WTC11 (cell line): ENCODE measurements around the gene PHF21B. TPM values are rescaled to one million over a fixed set of nuclear protein-coding genes. Genes with fewer than 3 reads are reported as not detected.
A peak's percentile ranks its signal among the peaks of the same experiment; 100 is the strongest.
"Not testable (repeated sequence)": the region's sequence is repeated elsewhere in the genome, so short reads cannot be mapped to it uniquely, and the experiment has no call there.

ENCODE experiments used
- ATAC-seq: fragments of 200-7000 bp; cut with Tn5 transposase; 2 replicates; pipeline ENCODE4 v1.10.0; 2021; ENCODE audit warnings: mild to moderate bottlenecking, moderate library complexity
- CTCF ChIA-PET: fragments of 300-600 bp; sonication (Branson Sonifier 250); formaldehyde crosslinking; loops from one replicate; lab custom pipeline; 2021; ENCODE audit warnings: antibody characterized with exemption; lab: Charles Lee
- POLR2A ChIA-PET: fragments of 350-600 bp; sonication (Branson Sonifier 250); formaldehyde crosslinking; loops from one replicate; lab custom pipeline; 2021; ENCODE audit warnings: antibody characterized with exemption; lab: Charles Lee
- DNase-seq: peaks from one replicate; pipeline ENCODE4 v3.0.0; 2021; ENCODE audit warnings: low spot score
- H3K27ac Mint-ChIP-seq: 2 replicates; pipeline ENCODE4 v1.8.0; 2021; ENCODE audit warnings: mixed read lengths
- H3K27me3 Mint-ChIP-seq: 2 replicates; pipeline ENCODE4 v1.8.0; 2021; ENCODE audit warnings: low read depth, mild to moderate bottlenecking, moderate library complexity, mixed read lengths
- H3K36me3 Mint-ChIP-seq: 2 replicates; pipeline ENCODE4 v1.8.0; 2021; ENCODE audit warnings: mixed read lengths
- H3K4me1 Mint-ChIP-seq: 2 replicates; pipeline ENCODE4 v1.8.0; 2022; ENCODE audit warnings: mixed read lengths
- H3K4me3 Mint-ChIP-seq: 2 replicates; pipeline ENCODE4 v1.8.0; 2021; ENCODE audit warnings: mild to moderate bottlenecking, moderate library complexity, mixed read lengths
- H3K9me3 Mint-ChIP-seq: 2 replicates; pipeline ENCODE4 v1.8.0; 2021; ENCODE audit warnings: mixed read lengths
- AFF4 ChIP-seq: sonication (generic); formaldehyde crosslinking; IDR thresholded peaks from 2 replicates; pipeline ENCODE4 v1.8.1; 2023; ENCODE audit warnings: mild to moderate bottlenecking, missing genetic modification reagents, borderline replicate concordance
- ATF1 ChIP-seq: sonication (generic); formaldehyde crosslinking; IDR thresholded peaks from 2 replicates; pipeline ENCODE4 v1.8.1; 2023; ENCODE audit warnings: mild to moderate bottlenecking, moderate library complexity, missing genetic modification reagents
- GTF2I ChIP-seq: fragments of 250-450 bp; sonication (Bioruptor Pico); conservative IDR thresholded peaks from 2 replicates; pipeline ENCODE4 v1.4.0; 2021; ENCODE audit warnings: mild to moderate bottlenecking
- HMGA2 ChIP-seq: fragments of 250-450 bp; sonication (Bioruptor Pico); IDR thresholded peaks from 2 replicates; pipeline ENCODE4 v1.4.0; 2021; ENCODE audit warnings: mild to moderate bottlenecking, moderate library complexity
- IRF2 ChIP-seq: sonication (generic); formaldehyde crosslinking; IDR thresholded peaks from 2 replicates; pipeline ENCODE4 v1.8.0; 2022; ENCODE audit warnings: low read depth, missing genetic modification reagents, borderline replicate concordance
- KAT7 ChIP-seq: sonication (generic); formaldehyde crosslinking; IDR thresholded peaks from 2 replicates; pipeline ENCODE4 v1.8.1; 2023; ENCODE audit warnings: missing genetic modification reagents, mild to moderate bottlenecking, borderline replicate concordance
- NFE2L1 ChIP-seq: sonication (generic); formaldehyde crosslinking; IDR thresholded peaks from 2 replicates; pipeline ENCODE4 v1.8.1; 2023; ENCODE audit warnings: missing genetic modification reagents
- NR3C1 ChIP-seq: sonication (generic); formaldehyde crosslinking; conservative IDR thresholded peaks from 2 replicates; pipeline ENCODE4 v1.8.1; 2023; ENCODE audit warnings: low read depth, mild to moderate bottlenecking, missing genetic modification reagents
- OVOL2 ChIP-seq: fragments of 250-450 bp; sonication (Bioruptor Pico); IDR thresholded peaks from 2 replicates; pipeline ENCODE4 v1.9.0; 2021; ENCODE audit warnings: mild to moderate bottlenecking, borderline replicate concordance
- SP1 ChIP-seq: sonication (generic); formaldehyde crosslinking; conservative IDR thresholded peaks from 2 replicates; pipeline ENCODE4 v1.8.1; 2022; ENCODE audit warnings: missing genetic modification reagents
- STAT6 ChIP-seq: sonication (generic); formaldehyde crosslinking; conservative IDR thresholded peaks from 2 replicates; pipeline ENCODE4 v1.8.1; 2023; ENCODE audit warnings: mild to moderate bottlenecking, low read depth, missing genetic modification reagents, moderate library complexity
- ZNF138 ChIP-seq: sonication (generic); formaldehyde crosslinking; conservative IDR thresholded peaks from 2 replicates; pipeline ENCODE4 v1.8.1; 2022; ENCODE audit warnings: mild to moderate bottlenecking, moderate library complexity, missing genetic modification reagents
- ZNF281 ChIP-seq: sonication (generic); formaldehyde crosslinking; IDR thresholded peaks from 2 replicates; pipeline ENCODE4 v1.8.0; 2023; ENCODE audit warnings: mild to moderate bottlenecking, missing genetic modification reagents
- ZNF396 ChIP-seq: fragments of 250-450 bp; sonication (Bioruptor Pico); IDR thresholded peaks from 2 replicates; pipeline ENCODE4 v1.8.0; 2021; ENCODE audit warnings: mild to moderate bottlenecking, moderate library complexity, borderline replicate concordance
- ZNF512 ChIP-seq: sonication (generic); formaldehyde crosslinking; IDR thresholded peaks from 2 replicates; pipeline ENCODE4 v1.8.1; 2022; ENCODE audit warnings: missing genetic modification reagents, borderline replicate concordance
- ZSCAN18 ChIP-seq: fragments of 250-450 bp; sonication (Bioruptor Pico); IDR thresholded peaks from 2 replicates; pipeline ENCODE4 v2.1.2; 2022; ENCODE audit warnings: mild to moderate bottlenecking, moderate library complexity
- total RNA-seq: library from RNA; stranded (reverse); gene quantifications from 3 replicates; pipeline ENCODE4 v1.2.3, GENCODE V29; 2021

PHF21B gene
- total RNA-seq, 1 experiment from 2014 or later, result 107 TPM

- Mint-ChIP-seq H3K4me3 (no peak overlapping the region), H3K4me1 (no peaks in the 10 kb centered on the region), H3K27me3 (no peaks in the 10 kb centered on the region; the same call in 1 of the 2 replicates), H3K27ac (no peak overlapping the region; the same call in 1 of the 2 replicates), H3K9me3 (peaks cover 32% of the 10 kb centered on the region), H3K36me3 (peaks cover 87% of the 10 kb centered on the region)
- DNase-seq (no peak), ATAC-seq (no peak)
- ChIA-PET POLR2A (no interaction called here), CTCF (interaction anchor here (0.5 kb wide), 1 partner anchor 518 kb away, joined by 5 read pairs; no protein-coding TSS in a partner anchor)
- no peak for TF ChIP-seq NFE2L1 (CRISPR knock-in tag)
- TF ChIP-seq IRF2 (CRISPR knock-in tag), result no peak
- TF ChIP-seq ZNF281, result no peak
- no peak for TF ChIP-seq ZNF138 (CRISPR knock-in tag)
- no peak for TF ChIP-seq KAT7
- no peak for TF ChIP-seq SP1
- no peak for TF ChIP-seq HMGA2 (CRISPR knock-in tag)
Measured at GRCh38 chr22:44906999-44907644, 102.7 kb downstream of the PHF21B start.

GRCh38 chr22:44906248-44906936 lies 103.4 kb downstream of the PHF21B start:
- no peak for ATAC-seq
- H3K27ac Mint-ChIP-seq, result 0 out of 2 replicates have a peak overlapping the region, but pooled peaks have one; percentile 21
- no peak overlapping the region for H3K4me3 Mint-ChIP-seq
- H3K9me3 Mint-ChIP-seq, result peaks cover 32% of the 10 kb centered on the region
- no peak for DNase-seq
- ChIA-PET POLR2A (no interaction called here), CTCF (no interaction called here)
- TF ChIP-seq STAT6 (CRISPR knock-in tag) (no peak), OVOL2 (no peak), NR3C1 (CRISPR knock-in tag) (no peak), ZNF512 (no peak), AFF4 (CRISPR knock-in tag) (no peak), ATF1 (CRISPR knock-in tag) (no peak), GTF2I (CRISPR knock-in tag) (no peak), ZSCAN18 (no peak), ZNF396 (no peak)
- H3K27me3 Mint-ChIP-seq, result no peaks in the 10 kb centered on the region; the same call in 1 of the 2 replicates
- no peaks in the 10 kb centered on the region for H3K4me1 Mint-ChIP-seq
- peaks cover 87% of the 10 kb centered on the region for H3K36me3 Mint-ChIP-seq

- ATAC-seq, H3K27me3 Mint-ChIP-seq, CTCF ChIA-PET, POLR2A ChIA-PET, H3K4me3 Mint-ChIP-seq, H3K4me1 Mint-ChIP-seq, DNase-seq: not testable (repeated sequence)
- Mint-ChIP-seq H3K27ac (peak overlapping the region; percentile 24; the same call in 1 of the 2 replicates), H3K9me3 (peaks cover 29% of the 10 kb centered on the region), H3K36me3 (peaks cover 85% of the 10 kb centered on the region)
Measured at GRCh38 chr22:44904492-44905152, 105.2 kb downstream of the PHF21B start.
